WTC11 (cell line): ENCODE results near the gene ITGA5. TPM values are rescaled to one million over a fixed set of nuclear protein-coding genes. Genes with fewer than 3 reads are reported as not detected.

Experiments
- ATAC-seq: fragments of 200-7000 bp; cut with Tn5 transposase; 2 replicates; pipeline ENCODE4 v1.10.0; 2021; ENCODE audit warnings: mild to moderate bottlenecking, moderate library complexity
- CTCF ChIA-PET: fragments of 300-600 bp; sonication (Branson Sonifier 250); formaldehyde crosslinking; loops from one replicate; lab custom pipeline; 2021; ENCODE audit warnings: antibody characterized with exemption; lab: Charles Lee
- POLR2A ChIA-PET: fragments of 350-600 bp; sonication (Branson Sonifier 250); formaldehyde crosslinking; loops from one replicate; lab custom pipeline; 2021; ENCODE audit warnings: antibody characterized with exemption; lab: Charles Lee
- DNase-seq: peaks from one replicate; pipeline ENCODE4 v3.0.0; 2021; ENCODE audit warnings: low spot score
- H3K27ac Mint-ChIP-seq: 2 replicates; pipeline ENCODE4 v1.8.0; 2021; ENCODE audit warnings: mixed read lengths
- H3K27me3 Mint-ChIP-seq: 2 replicates; pipeline ENCODE4 v1.8.0; 2021; ENCODE audit warnings: low read depth, mild to moderate bottlenecking, moderate library complexity, mixed read lengths
- H3K36me3 Mint-ChIP-seq: 2 replicates; pipeline ENCODE4 v1.8.0; 2021; ENCODE audit warnings: mixed read lengths
- H3K4me1 Mint-ChIP-seq: 2 replicates; pipeline ENCODE4 v1.8.0; 2022; ENCODE audit warnings: mixed read lengths
- H3K4me3 Mint-ChIP-seq: 2 replicates; pipeline ENCODE4 v1.8.0; 2021; ENCODE audit warnings: mild to moderate bottlenecking, moderate library complexity, mixed read lengths
- H3K9me3 Mint-ChIP-seq: 2 replicates; pipeline ENCODE4 v1.8.0; 2021; ENCODE audit warnings: mixed read lengths
- E2F4 ChIP-seq: sonication (generic); formaldehyde crosslinking; IDR thresholded peaks from 2 replicates; pipeline ENCODE4 v1.8.1; 2022; ENCODE audit warnings: low read depth, mild to moderate bottlenecking, moderate library complexity, missing genetic modification reagents, borderline replicate concordance
- E2F5 ChIP-seq: sonication (generic); formaldehyde crosslinking; IDR thresholded peaks from 2 replicates; pipeline ENCODE4 v1.8.1; 2022; ENCODE audit warnings: mild to moderate bottlenecking, moderate library complexity, missing genetic modification reagents
- EMX1 ChIP-seq: fragments of 250-450 bp; sonication (Bioruptor Pico); IDR thresholded peaks from 2 replicates; pipeline ENCODE4 v1.8.0; 2021; ENCODE audit warnings: mild to moderate bottlenecking
- ETV6 ChIP-seq: sonication (generic); formaldehyde crosslinking; IDR thresholded peaks from 2 replicates; pipeline ENCODE4 v1.8.1; 2022; ENCODE audit warnings: mild to moderate bottlenecking, missing genetic modification reagents
- GTF2I ChIP-seq: fragments of 250-450 bp; sonication (Bioruptor Pico); conservative IDR thresholded peaks from 2 replicates; pipeline ENCODE4 v1.4.0; 2021; ENCODE audit warnings: mild to moderate bottlenecking
- NFE2L1 ChIP-seq: sonication (generic); formaldehyde crosslinking; IDR thresholded peaks from 2 replicates; pipeline ENCODE4 v1.8.1; 2023; ENCODE audit warnings: missing genetic modification reagents
- ZMAT4 ChIP-seq: fragments of 250-450 bp; sonication (Bioruptor Pico); IDR thresholded peaks from 2 replicates; pipeline ENCODE4 v1.9.0; 2021; ENCODE audit warnings: mild to moderate bottlenecking
- ZNF121 ChIP-seq: sonication (generic); formaldehyde crosslinking; IDR thresholded peaks from 2 replicates; pipeline ENCODE4 v1.8.0; 2023; ENCODE audit warnings: missing genetic modification reagents
- ZNF232 ChIP-seq: sonication (generic); formaldehyde crosslinking; IDR thresholded peaks from 2 replicates; pipeline ENCODE4 v1.8.0; 2022; ENCODE audit warnings: mild to moderate bottlenecking, missing genetic modification reagents
- ZNF423 ChIP-seq: fragments of 250-450 bp; sonication (Bioruptor Pico); IDR thresholded peaks from 2 replicates; pipeline ENCODE4 v2.1.2; 2022; ENCODE audit warnings: mild to moderate bottlenecking, moderate library complexity
- ZNF512 ChIP-seq: sonication (generic); formaldehyde crosslinking; IDR thresholded peaks from 2 replicates; pipeline ENCODE4 v1.8.1; 2022; ENCODE audit warnings: missing genetic modification reagents, borderline replicate concordance
- total RNA-seq: library from RNA; stranded (reverse); gene quantifications from 3 replicates; pipeline ENCODE4 v1.2.3, GENCODE V29; 2021
- TF ChIP-seq, protein P1 (sequence below): sonication (generic); formaldehyde crosslinking; conservative IDR thresholded peaks from 2 replicates; pipeline ENCODE4 v1.8.1; 2022; ENCODE audit warnings: mild to moderate bottlenecking, missing genetic modification reagents
- TF ChIP-seq, protein P2 (sequence below): sonication (generic); formaldehyde crosslinking; IDR thresholded peaks from 2 replicates; pipeline ENCODE4 v1.8.1; 2022; ENCODE audit warnings: mild to moderate bottlenecking, missing genetic modification reagents, moderate library complexity, borderline replicate concordance
- TF ChIP-seq, protein P3 (sequence below): fragments of 200-600 bp; IDR thresholded peaks from 2 replicates; pipeline ENCODE4 v1.8.0; 2022; ENCODE audit warnings: antibody characterized with exemption

Gene ITGA5
- total RNA-seq, 1 experiment from 2014 or later: 21.9 TPM

DNA sequence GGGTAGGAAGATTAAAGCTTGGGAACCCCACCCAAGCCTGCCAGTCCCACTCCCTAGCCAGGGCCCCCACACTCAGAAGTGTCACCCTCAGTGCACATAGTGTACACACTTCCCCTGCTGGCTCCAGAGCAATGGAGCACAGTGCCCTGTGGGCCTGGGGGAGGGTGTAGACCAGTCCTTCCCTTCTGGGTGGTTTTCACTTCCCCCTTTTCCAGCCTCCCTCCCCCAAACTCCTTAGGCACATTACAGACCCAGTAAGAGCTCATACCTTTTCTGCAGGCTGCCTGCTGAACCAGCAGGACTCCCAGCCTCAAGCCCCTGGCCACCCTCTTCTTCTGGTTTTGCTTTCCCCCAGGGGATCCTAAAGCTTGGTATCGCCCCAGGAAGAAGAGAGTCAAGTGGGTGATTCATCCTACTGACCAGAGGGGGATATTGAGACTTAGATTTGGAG, 34.5 kb downstream of the ITGA5 start, which contains the start of gene ZNF385A:
TSS of gene ZNF385A (minus strand) at position 143 of the 451 bp plus-strand sequence. CDS start 219 bp downstream, outside the sequence.
- H3K4me3 Mint-ChIP-seq: peak within 1 kb of the TSS; percentile 47
- CTCF ChIA-PET: interaction anchor here (1.0 to 4.3 kb wide), 8 partner anchors 9 to 133 kb away, joined by 3 to 67 read pairs (median 3); no protein-coding TSS in a partner anchor
- POLR2A ChIA-PET: no interaction called here
- H3K27me3 Mint-ChIP-seq: no peaks in the 10 kb centered on the region
- peaks cover 9% of the 10 kb centered on the region for H3K36me3 Mint-ChIP-seq
- H3K27ac Mint-ChIP-seq: no peak within 1 kb of the TSS
- no peaks in the 10 kb centered on the region for H3K9me3 Mint-ChIP-seq
- no peak for ATAC-seq
- TF ChIP-seq ZNF423 (CRISPR knock-in tag) (0 out of 2 replicates have a peak, but pooled peaks have one; percentile 15), EMX1 (CRISPR knock-in tag) (no peak)
- TF ChIP-seq, all 79 proteins: peak for 1
- H3K4me1 Mint-ChIP-seq: peaks cover 62% of the 10 kb centered on the region
- DNase-seq: no peak

DNA sequence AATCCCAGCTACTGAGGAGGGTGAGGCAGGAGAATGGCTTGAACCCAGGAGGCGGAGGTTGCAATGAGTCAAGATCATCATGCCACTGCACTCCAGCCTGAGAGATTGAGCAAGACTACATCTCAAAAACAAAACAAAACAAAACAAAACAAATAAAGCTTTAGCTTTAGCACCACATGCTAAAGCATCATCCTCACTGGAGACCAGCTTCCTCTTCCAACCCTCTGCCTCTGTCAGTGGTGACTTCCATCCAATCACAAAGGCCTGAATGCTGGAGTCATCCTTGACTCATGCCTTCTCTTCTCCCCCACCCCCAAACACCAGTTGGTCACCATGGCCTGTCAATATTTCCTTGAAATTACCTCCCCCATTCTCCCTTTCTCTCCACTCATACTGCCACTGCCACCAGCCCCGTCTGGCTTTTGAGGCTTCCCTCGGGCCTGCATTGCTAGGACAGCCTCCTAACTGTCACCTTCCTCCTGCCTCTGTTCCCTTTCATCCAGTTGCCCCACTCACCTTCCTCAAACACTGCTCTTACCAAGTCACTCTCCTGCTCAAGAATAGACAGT, 35.9 kb downstream of the ITGA5 start:
- Mint-ChIP-seq H3K4me1 (peaks cover 57% of the 10 kb centered on the region), H3K36me3 (peaks cover 9% of the 10 kb centered on the region), H3K27me3 (no peaks in the 10 kb centered on the region), H3K4me3 (no peak overlapping the region), H3K27ac (0 out of 2 replicates have a peak overlapping the region, but pooled peaks have one; percentile 14), H3K9me3 (no peaks in the 10 kb centered on the region)
- ChIA-PET CTCF (interaction anchor here (1.0 to 2.7 kb wide), 4 partner anchors 12 to 58 kb away, joined by 3 to 19 read pairs (median 4); partner anchors contain the start of gene COPZ1), POLR2A (no interaction called here)
- TF ChIP-seq E2F4 (CRISPR knock-in tag) (no peak), E2F5 (CRISPR knock-in tag) (no peak), ZNF232 (CRISPR knock-in tag) (no peak), GTF2I (no peak), ETV6 (CRISPR knock-in tag) (no peak)
- TF ChIP-seq, protein P1, sequence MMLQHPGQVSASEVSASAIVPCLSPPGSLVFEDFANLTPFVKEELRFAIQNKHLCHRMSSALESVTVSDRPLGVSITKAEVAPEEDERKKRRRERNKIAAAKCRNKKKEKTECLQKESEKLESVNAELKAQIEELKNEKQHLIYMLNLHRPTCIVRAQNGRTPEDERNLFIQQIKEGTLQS (CRISPR knock-in tag): no peak
- DNase-seq (no peak), ATAC-seq (no peak)

DNA sequence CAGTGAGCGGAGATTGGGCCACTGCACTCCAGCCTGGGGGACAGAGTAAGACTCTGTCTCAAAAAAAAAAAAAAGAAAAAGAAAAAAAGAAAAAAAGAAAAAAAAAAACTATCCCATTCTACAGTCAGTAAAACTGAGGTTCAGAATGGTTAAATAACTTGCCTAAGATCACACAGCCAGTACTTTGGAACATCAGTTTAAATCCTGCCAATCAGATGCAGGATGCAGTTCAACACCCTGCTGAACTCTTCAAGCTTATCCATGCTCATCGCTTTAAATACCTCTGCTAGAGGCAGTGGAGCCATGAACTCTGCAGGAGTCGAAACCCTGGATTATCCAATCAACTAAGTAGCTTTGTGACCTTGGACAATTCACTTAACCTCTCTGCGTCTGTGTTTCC, 37.9 kb downstream of the ITGA5 start:
- POLR2A ChIA-PET: no interaction called here
- DNase-seq (no peak), ATAC-seq (no peak)
- no peak overlapping the region for H3K27ac Mint-ChIP-seq
- peaks cover 10% of the 10 kb centered on the region for H3K27me3 Mint-ChIP-seq
- H3K4me1 Mint-ChIP-seq: peaks cover 38% of the 10 kb centered on the region
- H3K9me3 Mint-ChIP-seq: no peaks in the 10 kb centered on the region
- H3K4me3 Mint-ChIP-seq: no peak overlapping the region
- TF ChIP-seq ZMAT4 (no peak), ZNF423 (CRISPR knock-in tag) (no peak), ZNF121 (no peak), ETV6 (CRISPR knock-in tag) (no peak), ZNF512 (CRISPR knock-in tag) (no peak), NFE2L1 (CRISPR knock-in tag) (no peak)
- TF ChIP-seq, protein P2, sequence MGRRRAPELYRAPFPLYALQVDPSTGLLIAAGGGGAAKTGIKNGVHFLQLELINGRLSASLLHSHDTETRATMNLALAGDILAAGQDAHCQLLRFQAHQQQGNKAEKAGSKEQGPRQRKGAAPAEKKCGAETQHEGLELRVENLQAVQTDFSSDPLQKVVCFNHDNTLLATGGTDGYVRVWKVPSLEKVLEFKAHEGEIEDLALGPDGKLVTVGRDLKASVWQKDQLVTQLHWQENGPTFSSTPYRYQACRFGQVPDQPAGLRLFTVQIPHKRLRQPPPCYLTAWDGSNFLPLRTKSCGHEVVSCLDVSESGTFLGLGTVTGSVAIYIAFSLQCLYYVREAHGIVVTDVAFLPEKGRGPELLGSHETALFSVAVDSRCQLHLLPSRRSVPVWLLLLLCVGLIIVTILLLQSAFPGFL: no peak
- TF ChIP-seq, protein P3, sequence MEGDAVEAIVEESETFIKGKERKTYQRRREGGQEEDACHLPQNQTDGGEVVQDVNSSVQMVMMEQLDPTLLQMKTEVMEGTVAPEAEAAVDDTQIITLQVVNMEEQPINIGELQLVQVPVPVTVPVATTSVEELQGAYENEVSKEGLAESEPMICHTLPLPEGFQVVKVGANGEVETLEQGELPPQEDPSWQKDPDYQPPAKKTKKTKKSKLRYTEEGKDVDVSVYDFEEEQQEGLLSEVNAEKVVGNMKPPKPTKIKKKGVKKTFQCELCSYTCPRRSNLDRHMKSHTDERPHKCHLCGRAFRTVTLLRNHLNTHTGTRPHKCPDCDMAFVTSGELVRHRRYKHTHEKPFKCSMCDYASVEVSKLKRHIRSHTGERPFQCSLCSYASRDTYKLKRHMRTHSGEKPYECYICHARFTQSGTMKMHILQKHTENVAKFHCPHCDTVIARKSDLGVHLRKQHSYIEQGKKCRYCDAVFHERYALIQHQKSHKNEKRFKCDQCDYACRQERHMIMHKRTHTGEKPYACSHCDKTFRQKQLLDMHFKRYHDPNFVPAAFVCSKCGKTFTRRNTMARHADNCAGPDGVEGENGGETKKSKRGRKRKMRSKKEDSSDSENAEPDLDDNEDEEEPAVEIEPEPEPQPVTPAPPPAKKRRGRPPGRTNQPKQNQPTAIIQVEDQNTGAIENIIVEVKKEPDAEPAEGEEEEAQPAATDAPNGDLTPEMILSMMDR: no peak
- TF ChIP-seq, all 79 proteins: peak for 0
- CTCF ChIA-PET: interaction anchor here (1.1 to 4.3 kb wide), 9 partner anchors 10 to 59 kb away, joined by 4 to 167 read pairs (median 26); no protein-coding TSS in a partner anchor
- peaks cover 11% of the 10 kb centered on the region for H3K36me3 Mint-ChIP-seq
